Thoracic aorta (tissue), 2 donors: Measurements from ENCODE around the gene SIK2. TPM values are rescaled to one million over a fixed set of nuclear protein-coding genes. Genes with fewer than 3 reads are reported as not detected.

Source experiments
- ATAC-seq: fragments of 150-250 bp; one replicate; pipeline ENCODE4 v1.8.0; 2017; ENCODE audit warnings: low read depth; ENCODE audit not compliant: insufficient number of reproducible peaks, low FRiP score
- DNase-seq: peaks from one replicate; pipeline ENCODE4 v3.0.0-alpha.2; 2020; ENCODE audit warnings: low spot score
- H3K27ac ChIP-seq, 2 donors: fragments of 200-600 bp; sonication (generic); 1 replicate in 1 of 2; 2 replicates in 1 of 2; pipeline ENCODE4 v1.5.1; 2016; ENCODE audit warnings: mild to moderate bottlenecking in 2 of 2, moderate library complexity in 2 of 2
- H3K27me3 ChIP-seq: fragments of 200-600 bp; sonication (generic); replicated peaks from 2 replicates; pipeline ENCODE4 v1.6.0; 2016; ENCODE audit warnings: mild to moderate bottlenecking; ENCODE audit not compliant: insufficient read depth
- H3K36me3 ChIP-seq: fragments of 200-600 bp; sonication (generic); one replicate; pipeline ENCODE4 v1.5.1; 2016
- H3K4me1 ChIP-seq, 2 donors: fragments of 200-600 bp; sonication (generic); 1 replicate in 1 of 2; 2 replicates in 1 of 2; pipeline versions ENCODE4 v1.5.1 to v1.6.0; 2016; ENCODE audit warnings: low read depth in 2 of 2, mild to moderate bottlenecking in 1 of 2; ENCODE audit not compliant: control insufficient read depth in 1 of 2
- H3K4me3 ChIP-seq: fragments of 200-600 bp; sonication (generic); 2 replicates; pipeline ENCODE4 v1.5.1; 2016; ENCODE audit warnings: mild to moderate bottlenecking
- H3K9me3 ChIP-seq: fragments of 200-600 bp; sonication (generic); 2 replicates; pipeline ENCODE4 v1.5.1; 2016
- total RNA-seq, 2 donors: library from RNA; depleted of rRNA; stranded (reverse); fragments of >200 nt; gene quantifications; one replicate each; pipeline versions ENCODE4 v1.1.0 to v1.2.3, GENCODE V29; 2016
- TF ChIP-seq, protein P1 (sequence below): fragments of 200-600 bp; sonication (generic); IDR thresholded peaks from one replicate; pipeline ENCODE4 v1.5.1; 2019; ENCODE audit warnings: antibody characterized with exemption

Gene SIK2
- total RNA-seq, 2 donors from 2014 or later = 9.9 to 15.0 TPM

DNA sequence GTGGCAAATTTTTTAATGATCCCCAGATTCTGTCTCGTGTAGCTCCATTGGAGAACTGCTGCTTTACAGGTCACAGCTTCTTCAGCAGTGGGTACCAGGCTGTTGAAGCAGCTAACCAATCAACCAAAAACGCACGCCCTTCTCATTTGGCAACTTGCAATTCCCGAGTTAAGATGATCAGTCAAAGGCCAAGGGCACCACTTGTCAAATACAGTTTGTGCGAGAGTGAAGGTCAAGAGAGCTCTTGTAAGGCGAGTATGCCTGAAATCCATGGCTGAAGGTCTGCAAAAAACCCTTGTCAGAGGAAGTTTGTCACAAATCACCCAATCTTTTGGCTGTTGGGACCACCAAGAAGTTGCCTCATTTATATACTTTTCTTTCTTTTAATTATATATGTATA is 176.9 kb downstream of the SIK2 start:
- DNase-seq (no peak), ATAC-seq (no peak)
- Histone ChIP-seq H3K27me3 (no peaks in the 10 kb centered on the region), H3K4me1 (peaks cover 3 to 8% of the 10 kb centered on the region in 2 donors), H3K4me3 (no peak overlapping the region), H3K9me3 (no peaks in the 10 kb centered on the region), H3K36me3 (no peaks in the 10 kb centered on the region), H3K27ac (no peak overlapping the region)
- TF ChIP-seq, protein P1, sequence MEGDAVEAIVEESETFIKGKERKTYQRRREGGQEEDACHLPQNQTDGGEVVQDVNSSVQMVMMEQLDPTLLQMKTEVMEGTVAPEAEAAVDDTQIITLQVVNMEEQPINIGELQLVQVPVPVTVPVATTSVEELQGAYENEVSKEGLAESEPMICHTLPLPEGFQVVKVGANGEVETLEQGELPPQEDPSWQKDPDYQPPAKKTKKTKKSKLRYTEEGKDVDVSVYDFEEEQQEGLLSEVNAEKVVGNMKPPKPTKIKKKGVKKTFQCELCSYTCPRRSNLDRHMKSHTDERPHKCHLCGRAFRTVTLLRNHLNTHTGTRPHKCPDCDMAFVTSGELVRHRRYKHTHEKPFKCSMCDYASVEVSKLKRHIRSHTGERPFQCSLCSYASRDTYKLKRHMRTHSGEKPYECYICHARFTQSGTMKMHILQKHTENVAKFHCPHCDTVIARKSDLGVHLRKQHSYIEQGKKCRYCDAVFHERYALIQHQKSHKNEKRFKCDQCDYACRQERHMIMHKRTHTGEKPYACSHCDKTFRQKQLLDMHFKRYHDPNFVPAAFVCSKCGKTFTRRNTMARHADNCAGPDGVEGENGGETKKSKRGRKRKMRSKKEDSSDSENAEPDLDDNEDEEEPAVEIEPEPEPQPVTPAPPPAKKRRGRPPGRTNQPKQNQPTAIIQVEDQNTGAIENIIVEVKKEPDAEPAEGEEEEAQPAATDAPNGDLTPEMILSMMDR = no peak

Other genes with a start within 250 kb of the SIK2 start
- not detected for gene POU2AF1, start 223.2 kb upstream of the SIK2 start, total RNA-seq
- not detected for gene BTG4, start 90.1 kb upstream of the SIK2 start, total RNA-seq
- not detected for gene HOATZ, start 87.7 kb upstream of the SIK2 start, total RNA-seq
- 10 to 100 TPM; 25.6 to 36.6 TPM for gene LAYN, start 61.7 kb upstream of the SIK2 start, total RNA-seq
- 10 to 100 TPM; 22.5 to 34.5 TPM for gene PPP2R1B, start 163.9 kb downstream of the SIK2 start, total RNA-seq